HG03432 (cell line): ENCODE results near the gene HOXA1.
A peak's percentile ranks its signal among the peaks of the same experiment; 100 is the strongest.

ENCODE experiments used
- ATAC-seq: cut with Tn5 transposase; IDR thresholded peaks from one replicate; pipeline ENCODE4 v1.9.1; 2021; ENCODE audit warnings: mild to moderate bottlenecking, moderate library complexity; ENCODE audit not compliant: unreplicated experiment

Gene HOXA1

DNA sequence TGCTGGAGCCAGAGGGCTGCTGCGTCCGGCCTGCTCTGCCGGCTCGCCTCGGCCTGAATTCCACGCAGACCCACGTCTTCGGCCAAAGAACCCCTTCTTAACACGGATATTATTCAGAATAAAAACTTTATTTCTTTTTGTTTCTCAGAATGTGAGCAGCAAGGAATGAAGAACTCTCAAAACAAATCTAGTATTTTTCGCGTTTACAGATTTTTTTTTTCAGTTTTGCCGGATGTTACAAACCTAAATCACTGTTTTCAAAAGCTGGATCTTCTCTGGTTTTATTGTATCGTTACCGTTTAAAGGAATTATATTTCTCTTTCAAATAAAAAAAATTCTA lies 11.1 kb upstream of the HOXA1 start:
- no peak for ATAC-seq

DNA sequence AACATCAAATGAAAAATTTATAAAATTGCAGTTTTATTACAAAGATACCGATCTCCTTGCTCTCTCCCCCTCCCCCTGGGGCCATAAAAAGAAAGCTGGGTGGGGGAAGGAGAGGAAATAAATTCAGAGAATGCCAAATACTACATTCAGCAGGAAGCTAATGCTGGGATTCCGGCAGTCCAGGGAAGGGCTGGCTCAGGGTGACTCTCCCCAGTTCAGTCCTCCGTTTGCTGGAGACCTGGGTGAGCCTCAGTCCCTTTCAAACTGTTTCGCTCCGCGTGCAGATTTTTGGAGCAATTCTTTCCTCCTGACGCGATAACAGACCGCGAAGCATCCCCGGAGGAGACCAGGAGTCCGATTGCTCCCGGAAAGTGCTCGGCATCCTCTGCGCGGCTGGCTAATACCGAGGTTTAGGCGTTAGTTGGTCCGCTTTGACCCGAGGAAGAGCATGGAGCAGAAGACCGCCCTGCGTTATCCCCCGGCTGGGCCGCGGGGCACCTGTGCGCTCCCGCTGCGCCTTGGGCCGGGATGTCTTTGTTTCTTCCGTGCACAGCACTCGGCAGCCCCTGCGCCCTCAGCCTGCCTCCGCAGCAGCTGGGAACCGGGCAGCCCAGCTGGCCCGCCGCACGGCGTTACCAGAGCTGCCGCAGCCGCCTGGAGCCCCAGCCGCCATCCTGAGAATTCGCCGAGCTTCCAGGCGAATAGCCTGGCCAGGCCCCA lies 10.5 kb upstream of the HOXA1 start:
- no peak for ATAC-seq

DNA sequence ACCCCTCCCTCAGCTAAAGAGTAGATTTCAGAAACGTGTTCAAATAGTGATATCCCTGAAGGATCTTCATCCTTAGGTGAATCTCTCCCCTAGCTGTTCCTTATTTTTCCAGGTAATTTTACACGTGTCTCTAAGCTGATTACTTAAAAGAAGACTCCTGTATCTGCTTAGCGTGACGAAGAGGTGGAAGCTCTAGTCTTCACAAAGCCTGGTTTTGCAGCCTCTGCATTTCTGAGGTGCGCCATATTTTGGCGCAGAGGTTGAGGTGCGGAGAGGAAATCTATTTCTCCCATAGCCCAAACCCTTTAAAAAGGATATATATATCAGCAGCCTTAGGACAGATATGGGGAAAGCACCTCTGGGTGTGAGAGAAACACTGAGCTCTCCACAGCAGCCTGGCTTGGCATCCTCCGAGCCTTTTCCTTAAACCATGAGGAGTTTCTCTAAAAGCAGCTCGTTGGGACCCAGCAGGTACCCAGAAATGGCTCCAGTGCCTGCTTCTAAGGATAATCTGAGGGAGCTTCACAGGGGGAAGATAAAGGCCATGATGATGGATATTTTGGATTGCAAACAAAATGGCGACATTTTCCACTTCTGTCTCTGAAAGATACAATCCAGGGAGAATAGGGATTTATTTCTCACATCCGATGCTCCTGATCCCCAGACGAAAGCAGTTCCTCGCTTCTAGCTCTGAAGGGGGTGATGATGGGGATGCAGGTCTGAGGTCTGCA lies 9.7 kb upstream of the HOXA1 start:
- no peak for ATAC-seq

DNA sequence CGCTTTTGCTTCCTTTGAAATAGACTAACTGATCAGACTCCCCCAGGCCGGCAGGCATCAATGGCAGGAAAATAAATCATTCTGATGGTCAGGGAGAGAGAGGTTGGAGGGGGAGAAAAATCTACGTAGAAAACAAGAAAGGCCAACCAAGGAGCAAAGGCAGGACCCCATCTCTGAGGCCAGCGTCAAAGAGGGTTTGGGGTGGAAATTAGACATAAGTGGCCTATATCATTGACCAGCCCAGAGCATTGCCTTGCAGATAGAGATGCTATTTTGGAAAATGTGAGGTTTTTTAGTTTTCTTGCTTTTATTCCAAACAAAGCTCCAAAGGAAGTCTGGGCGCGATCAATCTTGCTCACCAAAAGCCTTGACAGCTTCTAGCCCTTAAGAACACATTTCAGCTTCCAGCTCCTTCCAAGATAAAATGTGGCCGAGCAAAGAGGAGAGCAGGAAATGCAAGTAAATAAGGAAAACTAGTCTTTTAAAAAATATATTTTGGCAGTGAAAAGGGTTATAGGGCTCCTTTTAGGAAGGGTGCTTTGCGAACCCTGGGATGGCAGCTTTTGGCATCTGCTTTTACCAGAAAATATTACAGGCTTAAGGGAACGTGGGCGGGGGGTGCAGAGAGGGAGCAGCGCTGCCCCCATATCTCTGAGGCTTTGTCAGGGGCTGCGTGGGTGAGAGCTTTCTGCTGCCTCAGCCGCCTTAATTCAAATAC lies 8.7 kb upstream of the HOXA1 start:
- ATAC-seq = no peak

GRCh38 chr7:27103489-27104226 lies 7.9 kb upstream of the HOXA1 start:
- no peak for ATAC-seq

DNA sequence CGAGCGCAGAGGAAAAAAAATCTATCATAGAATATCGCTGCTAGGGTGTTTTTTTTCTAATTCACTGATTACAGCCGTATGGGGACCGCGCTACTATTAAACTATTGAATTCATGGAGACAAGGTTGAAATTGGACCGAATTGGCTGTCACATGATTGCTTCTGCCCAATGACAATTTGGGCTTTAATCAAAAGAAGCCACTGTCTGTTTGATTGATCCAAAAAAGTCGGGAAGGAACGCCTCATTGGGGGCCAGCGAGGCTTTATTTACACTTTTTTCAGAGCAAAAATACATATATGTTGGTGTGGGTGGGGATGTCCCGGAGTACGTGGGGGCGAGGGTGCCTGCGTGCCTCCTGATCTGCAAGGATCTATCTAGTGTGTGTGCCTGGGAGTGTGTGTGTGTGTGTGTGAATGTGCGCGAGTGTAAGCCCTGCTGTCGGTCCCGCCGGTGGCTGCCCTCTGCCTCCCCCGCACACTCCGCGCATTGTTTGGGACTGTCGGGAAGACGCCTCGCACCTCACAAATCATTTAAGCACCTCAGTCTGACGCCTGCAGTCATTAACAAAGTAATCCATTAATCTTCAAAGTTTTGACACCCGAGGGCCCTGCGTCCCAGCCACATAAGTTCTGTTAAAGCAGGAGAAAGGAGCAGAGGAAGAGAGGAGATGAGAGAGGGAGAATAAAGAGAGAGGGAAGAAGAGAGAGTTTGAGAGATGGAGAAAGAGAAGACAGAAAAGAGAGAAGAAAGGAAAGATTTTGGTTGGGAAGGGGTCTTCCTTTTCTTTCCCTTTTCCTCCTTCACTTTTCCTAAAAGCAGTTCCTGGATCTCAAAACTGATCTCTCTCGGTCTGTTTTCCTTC lies 7.0 kb upstream of the HOXA1 start, which contains the start of gene HOXA2:
Gene HOXA2, minus strand, starts transcription at position 103 of the 862 bp plus-strand sequence. CDS start 183 bp downstream, outside the sequence.
- no peak for ATAC-seq

DNA sequence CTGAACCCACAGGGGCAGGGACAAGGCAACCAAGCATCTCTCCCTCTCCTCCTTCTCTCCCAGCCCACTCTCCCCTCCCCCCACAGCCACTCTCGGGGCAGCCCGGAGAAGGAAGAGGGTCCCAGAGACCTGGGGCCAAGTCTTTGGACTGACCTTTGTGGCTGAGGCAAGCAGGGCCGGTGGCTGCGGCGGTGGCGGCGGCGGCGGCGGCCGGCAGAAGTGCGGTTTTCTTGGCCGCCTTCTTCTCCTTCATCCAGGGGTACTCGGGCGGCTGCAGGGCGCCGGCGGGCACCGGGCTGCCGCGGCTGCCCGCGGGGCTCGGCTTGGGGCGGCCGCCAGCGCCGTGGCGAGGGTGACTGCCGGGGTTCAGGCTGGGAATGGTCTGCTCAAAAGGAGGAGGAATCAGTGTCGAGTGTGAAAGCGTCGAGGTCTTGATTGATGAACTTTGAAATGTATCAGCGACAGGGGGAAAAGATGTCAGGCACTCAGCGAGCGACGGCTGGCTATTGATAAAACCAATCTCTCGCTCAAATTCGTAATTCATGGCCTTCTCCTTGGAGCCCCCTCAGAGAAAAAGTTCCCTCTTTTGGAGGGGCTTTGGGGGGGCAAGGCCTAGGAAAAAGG lies 6.3 kb upstream of the HOXA1 start:
- no peak for ATAC-seq

DNA sequence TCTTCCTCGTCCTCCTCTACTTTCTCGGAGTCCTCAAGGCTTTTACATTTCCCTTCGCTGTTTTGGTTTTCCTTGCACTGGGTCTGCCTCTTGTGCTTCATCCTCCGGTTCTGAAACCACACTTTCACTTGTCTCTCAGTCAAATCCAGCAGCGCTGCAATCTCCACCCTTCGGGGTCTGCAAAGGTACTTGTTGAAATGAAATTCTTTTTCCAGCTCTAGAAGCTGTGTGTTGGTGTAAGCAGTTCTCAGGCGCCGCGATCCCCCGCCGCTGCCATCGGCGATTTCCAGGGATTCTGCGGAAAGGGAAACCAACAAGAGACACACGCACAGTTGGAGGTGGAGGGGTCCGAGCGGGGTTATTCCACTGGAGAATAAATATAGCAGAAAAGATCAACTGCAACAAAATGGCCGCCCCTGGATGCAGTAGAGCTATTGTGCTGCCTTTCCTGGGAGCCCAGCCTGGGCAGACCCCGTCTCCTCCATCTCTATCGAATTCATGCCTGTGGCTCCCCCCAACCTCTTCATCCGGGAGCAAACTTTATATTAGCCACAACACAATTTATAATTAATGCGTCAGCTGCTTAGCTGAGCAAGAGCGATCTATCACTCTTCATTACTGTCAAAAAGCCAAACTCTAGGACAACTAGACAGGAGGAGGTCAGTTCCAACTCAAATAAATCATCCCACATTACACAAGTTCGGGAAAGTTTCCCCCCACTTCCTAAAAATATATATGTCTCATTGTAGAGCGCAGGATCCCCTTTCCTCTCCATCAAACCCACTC lies 5.6 kb upstream of the HOXA1 start:
- ATAC-seq = no peak

- ATAC-seq = no peak
Observed at GRCh38 chr7:27100694-27101170, 4.9 kb upstream of the HOXA1 start.

- no peak for ATAC-seq
Observed at GRCh38 chr7:27099453-27100370, 3.9 kb upstream of the HOXA1 start.

DNA sequence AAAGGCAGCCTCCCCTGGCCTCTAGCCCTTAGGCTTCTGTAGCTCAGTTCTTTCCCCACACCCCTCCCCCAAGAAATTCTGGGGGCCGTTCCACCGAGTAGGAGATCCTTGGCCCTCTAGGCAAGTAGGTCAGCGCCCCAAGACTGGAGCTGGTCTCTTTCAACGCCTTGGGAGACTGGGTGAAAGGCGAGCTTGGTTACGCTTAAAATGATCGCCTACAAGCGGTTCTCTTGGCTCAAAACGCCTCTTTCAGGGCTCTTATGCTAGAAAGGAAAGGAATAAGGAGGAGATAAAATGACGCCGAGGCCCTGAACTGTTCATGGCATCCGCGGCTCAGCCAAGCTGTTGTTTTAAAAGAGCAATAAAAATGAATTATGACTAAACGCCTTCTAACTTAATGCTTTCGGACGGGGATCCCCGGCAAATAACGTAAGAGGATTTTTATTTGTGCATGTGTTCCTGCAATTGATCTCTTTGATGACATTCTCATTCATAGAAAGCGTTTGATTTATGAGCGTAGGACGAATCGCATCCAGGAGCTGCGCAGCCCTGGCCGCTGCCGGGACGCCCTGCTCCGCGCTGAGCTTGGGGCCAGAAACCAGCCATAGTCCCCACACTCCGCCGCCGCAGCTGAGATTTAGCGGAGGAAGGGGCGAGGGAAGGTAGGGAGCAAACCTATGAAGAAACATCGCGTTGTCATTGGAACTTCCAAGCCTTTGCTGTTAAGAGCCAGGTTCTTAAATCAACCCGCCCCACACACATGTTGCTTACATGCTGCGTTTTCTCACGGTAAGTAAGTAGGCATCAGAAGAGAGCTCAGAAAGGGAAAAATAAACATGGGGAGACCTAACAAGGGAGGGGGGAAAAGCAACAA lies 3.0 kb upstream of the HOXA1 start:
- ATAC-seq = no peak

DNA sequence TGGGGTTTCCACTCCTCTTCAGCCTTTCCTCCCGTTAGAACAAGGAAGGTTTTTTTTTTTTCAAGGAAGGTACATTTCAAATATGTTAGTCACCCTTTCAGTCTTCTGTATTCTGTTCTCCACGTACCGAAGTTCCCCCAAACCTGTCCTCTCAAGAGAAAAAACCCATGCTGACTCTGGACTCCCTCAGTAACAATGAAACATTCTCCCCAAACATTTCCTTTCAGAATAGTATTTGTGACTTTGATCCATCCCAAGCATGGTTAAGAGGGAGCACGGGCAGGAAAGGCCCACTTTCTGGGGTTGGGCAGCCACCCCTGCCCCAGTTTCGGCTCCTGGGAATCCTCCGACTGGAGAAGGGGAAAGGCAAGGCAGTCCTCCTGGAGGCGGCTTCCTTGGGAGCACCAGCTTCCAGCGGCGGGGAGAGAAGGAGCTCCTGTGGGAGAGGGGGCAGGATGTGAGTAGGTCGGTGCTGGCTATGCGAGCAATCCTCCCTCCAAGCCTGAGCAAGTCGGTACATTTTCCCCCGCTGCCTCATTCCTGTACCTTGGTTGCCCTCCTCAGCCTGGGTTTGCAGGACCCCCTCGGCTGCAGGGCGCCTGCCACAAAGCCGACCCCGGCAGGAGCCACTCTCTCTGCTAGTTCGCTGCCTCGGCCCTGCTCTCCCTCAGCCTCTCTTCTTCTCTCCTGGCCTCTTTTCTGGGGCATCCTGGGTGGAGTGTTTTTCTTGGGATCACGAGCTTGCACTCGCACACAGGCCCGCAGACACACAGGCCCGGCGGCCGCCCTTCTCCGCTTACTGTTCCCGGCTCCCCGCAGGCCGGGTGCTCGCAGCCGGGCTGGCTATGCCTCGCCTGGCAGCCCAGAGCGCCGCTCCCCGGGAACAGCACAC lies 2.1 kb upstream of the HOXA1 start:
- no peak for ATAC-seq

DNA sequence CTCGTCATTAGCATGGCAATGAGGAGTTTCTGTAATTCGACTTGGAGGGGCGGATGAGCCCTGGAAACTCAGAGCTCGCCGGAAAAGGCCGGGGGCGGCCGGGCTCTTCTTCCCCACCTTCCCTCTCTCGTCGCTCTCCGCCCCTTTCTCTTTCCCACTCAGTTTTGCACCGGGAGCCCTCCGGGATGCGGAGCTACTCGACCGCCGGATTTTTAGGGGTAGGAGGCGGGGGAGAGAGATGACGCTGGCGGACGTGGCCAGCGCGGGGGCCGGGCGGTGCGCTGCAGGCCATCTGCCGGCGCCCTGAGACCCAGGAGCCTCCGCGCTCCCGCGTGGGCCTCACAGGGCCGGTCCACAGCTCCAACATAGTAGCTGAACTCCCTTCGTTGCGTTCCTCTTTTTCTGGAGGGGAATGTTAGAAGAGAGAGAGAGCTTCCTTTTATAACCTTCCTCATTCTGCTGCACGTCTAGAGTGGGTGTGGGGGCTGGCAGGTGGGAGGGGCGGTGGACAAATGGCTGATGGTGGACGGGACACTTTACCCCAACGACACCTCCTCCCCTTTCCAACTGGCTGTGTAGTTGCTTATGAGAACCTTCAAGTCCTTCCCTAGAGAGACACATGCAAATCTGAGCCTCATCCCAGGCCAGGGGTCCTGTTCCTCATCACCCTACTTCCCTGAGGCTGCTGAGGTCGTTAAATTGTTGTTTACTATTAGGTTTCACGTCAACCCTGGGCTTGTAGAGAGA lies 1.1 kb upstream of the HOXA1 start:
- ATAC-seq = no peak

DNA sequence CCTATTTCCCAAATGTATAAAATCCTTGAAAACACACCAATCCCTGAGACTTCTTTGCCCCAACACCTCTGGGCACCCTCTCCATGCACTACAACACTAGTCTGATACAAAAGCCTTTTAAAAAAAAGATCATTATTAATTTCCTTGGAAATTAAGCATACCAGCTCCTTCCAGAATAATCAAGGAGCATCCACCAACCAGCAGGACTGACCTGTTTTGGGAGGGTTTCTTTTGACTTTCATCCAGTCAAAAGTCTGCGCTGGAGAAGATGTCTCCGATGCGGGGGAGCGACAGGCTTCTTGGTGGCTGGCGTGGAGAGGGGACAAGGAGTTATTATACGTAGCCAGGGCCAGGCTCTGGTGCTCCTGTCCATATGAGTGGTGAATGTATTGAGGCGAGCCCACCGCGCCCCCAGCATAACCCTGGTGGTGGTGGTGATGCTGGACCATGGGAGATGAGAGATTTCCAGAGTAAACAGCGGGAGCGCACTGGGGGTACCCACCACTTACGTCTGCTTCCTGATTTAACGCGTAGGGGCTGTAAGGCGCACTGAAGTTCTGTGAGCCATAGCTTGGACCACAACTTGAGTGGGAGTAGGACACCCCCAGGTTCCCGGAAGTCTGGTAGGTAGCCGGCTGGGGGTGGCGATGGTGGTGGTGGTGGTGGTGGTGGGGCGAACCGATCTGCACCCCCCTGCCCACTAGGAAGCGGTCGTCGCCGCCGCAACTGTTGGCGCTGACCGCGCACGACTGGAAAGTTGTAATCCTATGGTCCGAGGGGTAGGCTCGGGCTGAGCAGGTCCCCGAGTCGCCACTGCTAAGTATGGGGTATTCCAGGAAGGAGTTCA lies 527 bp downstream of the HOXA1 start:
- ATAC-seq = peak; percentile 1
